Erythroblast (primary cell): ENCODE measurements around the gene RNF150.

Experiments used
- GATA1 ChIP-seq: IDR thresholded peaks from 2 replicates; pipeline ENCODE4 v1.6.1; 2011; ENCODE audit warnings: low read depth, mild to moderate bottlenecking, control low read depth, low read length, moderate library complexity
- POLR2A ChIP-seq: IDR thresholded peaks from 2 replicates; pipeline ENCODE4 v1.6.1; 2011; ENCODE audit warnings: mild to moderate bottlenecking, low read length

GRCh38 chr4:140876615-140877364, 256.5 kb downstream of the RNF150 start:
- TF ChIP-seq POLR2A: no peak
- TF ChIP-seq GATA1: no peak
